Left lung (tissue), 10 donors: ENCODE results near the gene TMEM135. TPM values are rescaled to one million over a fixed set of nuclear protein-coding genes. Genes with fewer than 3 reads are reported as not detected.
"Not testable (repeated sequence)": the region's sequence is repeated elsewhere in the genome, so short reads cannot be mapped to it uniquely, and the experiment has no call there.

ENCODE experiments used
- ATAC-seq: fragments of 200-7000 bp; cut with Tn5 transposase; one replicate; pipeline ENCODE4 v1.9.1; 2020; ENCODE audit warnings: moderate library complexity
- DNase-seq, 4 donors: peaks; one replicate each; pipeline ENCODE4 v3.0.0-alpha.2; 2013 to 2020
- H3K27ac ChIP-seq, 2 donors: fragments of 200-600 bp; sonication (generic) in 1 of 2; one replicate each; pipeline versions ENCODE4 v1.5.0 to v1.8.0; 2020 to 2021
- H3K27me3 ChIP-seq, 2 donors: fragments of 200-600 bp; sonication (generic) in 1 of 2; one replicate each; pipeline versions ENCODE4 v1.5.0 to v1.8.0; 2020 to 2021
- H3K36me3 ChIP-seq, 2 donors: fragments of 200-600 bp; sonication (generic) in 1 of 2; one replicate each; pipeline versions ENCODE4 v1.5.0 to v1.8.0; 2020 to 2021
- H3K4me1 ChIP-seq, 2 donors: fragments of 200-600 bp; one replicate each; pipeline ENCODE4 v1.8.0; 2021
- H3K4me3 ChIP-seq, 2 donors: fragments of 200-600 bp; sonication (generic) in 1 of 2; one replicate each; pipeline versions ENCODE4 v1.5.0 to v1.8.0; 2020 to 2021; ENCODE audit warnings: mild to moderate bottlenecking in 1 of 2
- H3K9me3 ChIP-seq, 2 donors: fragments of 200-600 bp; sonication (generic) in 1 of 2; one replicate each; pipeline versions ENCODE4 v1.5.0 to v1.8.0; 2020 to 2021
- CTCF ChIP-seq, 2 donors: fragments of 200-600 bp; sonication (generic) in 1 of 2; IDR thresholded peaks; one replicate each; pipeline versions ENCODE4 v1.5.0 to v1.8.0; 2021; ENCODE audit warnings: antibody characterized with exemption in 2 of 2
- intact Hi-C, 2 donors: fragments of 100-400 bp; cut with DNase I; formaldehyde crosslinking; loops; one replicate each; pipeline versions ENCODE4 v1.11.2 to v1.14.2; 2022
- polyA plus RNA-seq, 6 donors: library from polyadenylated mRNA; unstranded; fragments of 120-200 nt; gene quantifications; one replicate each; pipeline ENCODE4 v1.2.1, GENCODE V29; 2013; ENCODE audit not compliant: insufficient read length in 6 of 6
- total RNA-seq, 2 donors: library from RNA; stranded (reverse); fragmentation: NEBNext Ultra II Directional; extraction: Animal tissue kit (Norgen Biotek cat#: 25700); gene quantifications; one replicate each; pipeline ENCODE4 v1.2.1, GENCODE V29; 2021
- donor health status: DM: no; HTN: yes; CAD: no.
- donor health status: DM: no; HTN: no; CAD: no.

TMEM135 gene
- total and polyA plus RNA-seq, 8 donors = 21.3 to 33.4 (median 27.2) TPM

DNA sequence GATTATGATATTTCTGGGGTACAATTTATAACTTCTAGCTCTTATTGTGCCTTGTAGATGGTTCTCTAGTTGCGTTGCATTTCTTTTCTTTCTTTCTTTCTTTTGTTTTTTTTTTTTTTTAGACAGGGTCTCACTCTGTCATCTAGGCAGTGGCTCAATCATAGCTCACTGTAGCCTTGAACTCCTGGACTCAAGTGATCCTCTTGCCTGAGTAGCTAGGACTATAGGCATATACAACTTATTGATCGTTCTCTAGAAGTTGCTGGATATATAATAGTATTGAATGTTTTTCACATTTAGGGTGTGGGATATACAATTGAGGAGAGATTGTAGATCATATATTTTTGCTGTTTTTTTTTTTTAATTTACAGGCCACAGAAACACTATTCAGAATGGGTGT lies 119.2 kb downstream of the TMEM135 start:
- ATAC-seq (no peak), DNase-seq (no peak)
- TF ChIP-seq CTCF (IDR thresholded peaks at IDR 0.05) = no peak
- H3K36me3 ChIP-seq = no peaks in the 10 kb centered on the region
- no peak overlapping the region for H3K4me3 ChIP-seq
- no peak overlapping the region for H3K27ac ChIP-seq
- intact Hi-C loops = no loop called here
- H3K9me3 ChIP-seq = no peaks in the 10 kb centered on the region
- H3K4me1 ChIP-seq = no peaks in the 10 kb centered on the region
- no peaks in the 10 kb centered on the region for H3K27me3 ChIP-seq

- H3K27ac ChIP-seq, intact Hi-C loops, H3K27me3 ChIP-seq, H3K4me3 ChIP-seq, ATAC-seq, H3K4me1 ChIP-seq, H3K36me3 ChIP-seq, DNase-seq, H3K9me3 ChIP-seq: not testable (repeated sequence)
Observed at GRCh38 chr11:87169076-87169475, 131.3 kb downstream of the TMEM135 start.

GRCh38 chr11:87173185-87174039 lies 135.7 kb downstream of the TMEM135 start:
- Histone ChIP-seq H3K36me3 (no peaks in the 10 kb centered on the region), H3K27me3 (no peaks in the 10 kb centered on the region), H3K4me3 (no peak overlapping the region), H3K4me1 (no peaks in the 10 kb centered on the region), H3K9me3 (peaks cover 0 to 6% of the 10 kb centered on the region in 2 donors), H3K27ac (peak overlapping the region in 1 of 2 donors; percentile 4)
- TF ChIP-seq CTCF (IDR thresholded peaks at IDR 0.05) = no peak
- intact Hi-C loops = no loop called here
- DNase-seq (no peak), ATAC-seq (peak; percentile 87)

DNA sequence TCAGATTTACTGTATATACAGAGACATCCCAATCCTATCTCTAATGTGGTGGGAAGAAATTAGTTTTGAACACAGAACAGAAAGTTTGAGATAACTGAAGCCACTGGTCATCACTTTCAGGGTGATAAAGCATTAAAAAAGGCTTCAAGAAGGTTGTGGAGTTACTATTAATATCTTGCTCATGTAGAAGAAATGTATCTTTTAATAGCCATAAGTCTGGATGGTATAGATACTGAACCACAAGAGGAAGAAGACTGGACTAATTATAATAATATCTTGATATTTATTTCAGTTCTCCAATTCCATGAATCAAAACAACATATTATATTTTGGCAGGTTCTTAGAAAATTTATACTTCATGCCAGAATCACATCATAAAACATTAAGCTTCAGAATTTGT lies 137.1 kb downstream of the TMEM135 start:
- intact Hi-C loops = no loop called here
- TF ChIP-seq CTCF (IDR thresholded peaks at IDR 0.05) = no peak
- Histone ChIP-seq H3K27ac (no peak overlapping the region), H3K27me3 (no peaks in the 10 kb centered on the region), H3K9me3 (peaks cover 0 to 3% of the 10 kb centered on the region in 2 donors), H3K36me3 (no peaks in the 10 kb centered on the region), H3K4me1 (no peaks in the 10 kb centered on the region), H3K4me3 (no peak overlapping the region)
- ATAC-seq (no peak), DNase-seq (no peak)

DNA sequence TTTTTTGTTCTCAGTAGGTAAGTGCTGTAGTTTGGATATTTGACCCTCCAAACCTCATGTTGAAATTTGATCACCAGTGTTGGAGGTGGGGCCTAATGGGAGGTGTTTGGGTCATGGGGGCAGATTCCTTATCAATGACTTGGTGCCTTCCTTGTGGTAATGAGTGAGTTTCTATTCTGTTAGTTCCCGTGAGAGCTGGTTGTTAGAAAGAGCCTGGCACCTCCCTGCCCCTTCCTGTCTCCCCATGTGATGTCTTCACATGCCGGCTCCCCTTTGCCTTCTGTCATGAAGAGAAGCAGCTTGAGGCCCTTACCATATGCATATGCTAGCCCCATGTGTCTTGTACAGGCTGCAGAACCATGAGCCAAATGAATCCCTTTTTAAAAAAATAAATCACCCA lies 138.3 kb downstream of the TMEM135 start:
- no peaks in the 10 kb centered on the region for H3K27me3 ChIP-seq
- no peak overlapping the region for H3K4me3 ChIP-seq
- TF ChIP-seq CTCF (IDR thresholded peaks at IDR 0.05) = no peak
- H3K27ac ChIP-seq = no peak overlapping the region
- H3K36me3 ChIP-seq = no peaks in the 10 kb centered on the region
- H3K9me3 ChIP-seq = peaks cover 0 to 3% of the 10 kb centered on the region in 2 donors
- no peaks in the 10 kb centered on the region for H3K4me1 ChIP-seq
- no peak for DNase-seq
- ATAC-seq = no peak
- intact Hi-C loops = no loop called here
